ENCODE results near the gene ABCD4. TPM values are rescaled to one million over a fixed set of nuclear protein-coding genes. Genes with fewer than 3 reads are reported as not detected.

ABCD4 gene
- total RNA-seq, 1 donor from 2014 or later = 47.3 TPM

DNA sequence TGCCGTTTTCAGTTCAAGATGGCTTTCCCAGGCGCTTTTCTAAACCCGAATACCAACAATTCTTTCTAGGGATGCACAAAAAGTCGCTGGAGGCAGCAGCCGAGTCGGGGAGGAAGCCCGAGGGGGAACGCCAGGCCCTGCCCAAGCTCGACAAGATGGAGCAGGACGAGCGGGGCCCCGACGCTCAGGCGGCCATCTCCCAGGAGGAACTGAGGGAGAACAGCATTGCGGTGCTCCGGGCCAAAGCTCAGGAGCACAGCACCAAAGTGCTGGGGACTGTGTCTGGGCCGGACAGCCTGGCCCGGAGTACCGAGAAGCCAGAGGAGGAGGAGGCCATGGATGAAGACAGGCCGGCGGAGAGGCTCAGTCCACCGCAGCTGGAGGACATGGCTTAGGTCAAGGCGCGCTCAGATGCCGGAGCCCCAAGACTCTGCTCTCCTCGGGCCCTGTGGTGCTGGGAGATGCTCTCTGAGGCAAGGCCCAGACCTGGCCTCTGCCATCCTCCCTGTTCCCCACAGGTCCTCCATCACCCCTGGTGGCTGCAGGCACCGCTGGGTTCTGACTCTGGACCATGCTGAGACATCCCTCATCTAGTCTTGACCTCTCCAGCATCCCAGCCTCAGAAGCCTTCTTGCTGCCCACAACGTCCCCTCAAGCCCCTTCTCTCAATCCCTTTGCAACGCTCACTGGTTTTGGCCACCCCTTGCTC, 42.1 kb downstream of the ABCD4 start:
- intact Hi-C loops (cut with micrococcal nuclease) = no loop called here

- intact Hi-C loops (cut with micrococcal nuclease) = loop anchor here (5.0 to 10.0 kb wide), 2 partner anchors 42 to 45 kb away; partner anchors contain the start of gene ABCD4
These were observed 43.2 kb downstream of the ABCD4 start for GRCh38 chr14:74259513-74259912.

DNA sequence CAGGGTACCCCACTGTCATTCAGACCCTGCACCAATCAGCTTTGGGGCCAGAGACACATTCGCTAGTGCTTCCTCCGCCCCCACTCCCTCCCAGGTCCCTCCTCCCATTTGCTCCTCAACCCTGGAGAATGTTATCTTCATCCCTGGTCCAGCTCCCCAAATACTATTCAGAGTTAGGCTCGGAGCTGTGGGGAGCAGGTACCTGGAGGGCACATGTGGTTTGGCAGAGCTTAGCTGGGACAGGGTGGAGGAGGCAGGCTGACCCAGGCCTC, 44.0 kb downstream of the ABCD4 start:
- intact Hi-C loops (cut with micrococcal nuclease) = loop anchor here (5.0 to 10.0 kb wide), 2 partner anchors 41 to 46 kb away; partner anchors contain the start of gene ABCD4

DNA sequence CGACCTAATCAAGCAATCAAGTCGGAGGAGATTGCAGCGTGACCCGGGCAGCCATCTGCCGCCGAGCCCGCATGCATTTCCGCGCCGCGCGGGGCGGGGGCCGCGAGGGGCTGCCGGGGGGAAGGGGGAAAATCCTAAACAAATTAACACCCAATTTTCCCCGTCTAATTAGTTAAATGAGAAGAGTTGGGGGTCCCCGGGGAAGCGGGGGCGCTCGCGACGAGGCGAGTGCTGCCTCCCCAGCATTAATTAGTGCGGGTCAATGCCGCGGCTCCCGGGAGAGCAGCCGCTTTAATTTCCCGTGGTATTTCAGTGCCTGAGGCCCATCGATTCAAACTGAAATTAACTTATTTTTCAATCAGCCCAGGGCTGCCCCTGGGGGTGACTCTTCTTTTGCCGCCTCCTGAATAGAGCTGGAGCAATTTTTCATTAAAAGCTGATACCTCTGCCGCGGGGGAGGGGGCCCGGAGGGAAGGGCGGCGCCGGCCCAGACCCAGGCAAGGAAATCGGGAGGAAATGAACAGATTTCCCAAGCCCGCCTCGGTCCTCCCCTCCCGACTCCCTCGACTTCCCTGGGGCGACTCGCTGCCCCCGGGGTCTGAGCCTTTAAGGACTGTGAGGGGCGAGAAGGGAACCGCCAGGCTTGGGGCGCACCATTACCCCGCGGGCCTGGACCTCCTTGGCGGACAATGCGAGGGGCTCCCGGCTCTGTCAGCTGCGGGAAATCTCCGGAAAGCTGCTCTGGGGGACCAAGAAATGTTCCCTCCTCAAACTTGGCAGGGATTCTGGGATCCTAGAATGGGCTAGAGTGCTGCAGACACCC, 44.6 kb downstream of the ABCD4 start:
- intact Hi-C loops (cut with micrococcal nuclease) = loop anchor here (1.0 to 10.0 kb wide), 3 partner anchors 41 to 147 kb away; partner anchors contain the start of gene ABCD4

- intact Hi-C loops (cut with micrococcal nuclease) = loop anchor here (1.0 to 10.0 kb wide), 3 partner anchors 40 to 146 kb away; partner anchors contain the start of gene ABCD4
These were observed 45.4 kb downstream of the ABCD4 start for GRCh38 chr14:74257078-74257940.

- intact Hi-C loops (cut with micrococcal nuclease) = loop anchor here (5.0 to 10.0 kb wide), 2 partner anchors 38 to 50 kb away; partner anchors contain the start of gene ABCD4
These were observed 47.5 kb downstream of the ABCD4 start for GRCh38 chr14:74255281-74255680.

DNA sequence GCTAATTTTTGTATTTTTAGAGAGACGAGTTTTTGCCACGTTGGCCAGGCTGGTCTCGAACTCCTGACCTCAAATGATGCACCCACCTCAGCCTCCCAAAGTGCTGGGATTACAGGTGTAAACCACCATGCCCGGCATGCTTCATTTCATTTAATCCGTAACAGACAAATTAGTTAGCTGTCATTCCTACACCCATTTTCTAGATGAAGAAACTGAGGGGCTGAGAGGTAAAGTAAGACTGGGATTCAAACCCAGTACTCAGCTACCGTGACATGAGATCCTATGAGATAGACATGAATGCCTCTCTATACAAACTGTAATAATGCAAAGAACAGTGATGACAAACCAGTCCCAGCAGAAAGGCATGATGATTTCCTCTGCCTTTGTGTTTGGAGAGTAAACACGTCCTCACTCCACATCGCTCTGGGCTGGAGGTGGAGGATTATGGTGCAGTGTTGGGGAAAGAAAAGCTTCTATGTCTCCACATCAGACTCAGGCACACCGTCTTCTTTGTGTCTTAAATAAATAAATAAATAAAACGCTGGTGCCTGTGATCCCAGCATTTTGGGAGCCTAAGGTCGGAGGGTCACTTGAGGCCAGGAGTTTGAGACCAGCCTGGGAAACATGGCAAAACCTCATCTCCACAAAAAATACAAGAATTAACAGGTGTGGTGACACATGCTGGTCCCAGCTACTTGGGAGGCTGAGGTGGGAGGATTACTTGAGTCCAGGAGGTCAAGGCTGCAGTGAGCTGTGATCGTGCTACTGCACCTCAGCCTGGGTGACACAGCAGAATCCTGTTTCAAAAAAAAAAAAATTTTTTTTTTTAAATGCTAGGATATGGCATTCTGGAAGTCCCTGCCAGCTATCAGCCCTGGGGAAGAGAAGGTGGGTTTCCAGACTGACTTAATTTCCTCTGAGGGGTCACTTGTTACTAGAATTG, 53.0 kb downstream of the ABCD4 start:
- intact Hi-C loops (cut with micrococcal nuclease) = loop anchor here (10.0 kb wide), 1 partner anchor 55 kb away; the partner anchor contains the start of gene ABCD4

DNA sequence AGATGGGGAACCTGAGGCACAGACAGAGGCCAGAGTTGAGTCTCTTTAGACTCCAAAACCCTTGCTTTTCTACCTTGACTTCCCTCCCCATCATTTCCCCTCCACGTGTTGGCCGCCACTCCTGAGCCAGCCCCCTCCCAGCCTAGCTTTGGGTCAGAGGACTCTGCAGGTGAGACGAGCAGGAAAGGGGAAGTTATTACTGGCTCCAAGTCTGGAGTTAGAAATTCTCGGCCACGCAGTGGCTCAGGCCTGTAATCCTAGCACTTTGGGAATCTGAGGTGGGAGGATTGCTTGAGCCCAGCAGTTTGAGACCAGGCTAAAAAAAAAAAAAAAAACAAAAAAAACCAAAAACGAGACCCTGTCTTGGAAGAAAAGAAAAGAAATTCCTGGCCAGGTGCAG, 54.7 kb downstream of the ABCD4 start:
- intact Hi-C loops (cut with micrococcal nuclease) = no loop called here

- intact Hi-C loops (cut with micrococcal nuclease) = no loop called here
These were observed 56.2 kb downstream of the ABCD4 start for GRCh38 chr14:74246542-74246941.

DNA sequence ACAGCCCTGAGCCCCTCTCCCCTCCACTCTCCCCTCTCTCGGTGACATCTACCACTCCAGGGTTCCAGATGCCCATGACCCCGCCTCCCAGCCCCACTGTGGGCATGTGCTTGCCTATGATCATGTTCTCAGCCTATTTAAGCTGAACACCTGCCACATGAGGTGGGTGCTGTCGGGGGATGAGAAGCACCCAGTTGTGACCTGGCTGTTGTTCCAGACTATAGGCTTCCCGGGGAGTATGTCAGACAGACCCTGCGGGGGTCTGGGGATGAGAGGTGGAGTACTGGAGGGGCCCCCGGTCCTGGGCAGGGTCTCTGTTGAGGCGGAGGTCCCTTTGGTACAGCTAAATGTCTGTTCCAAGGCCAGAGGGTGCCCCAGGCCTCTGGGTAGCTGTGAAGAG, 57.4 kb downstream of the ABCD4 start:
- intact Hi-C loops (cut with micrococcal nuclease) = no loop called here

- intact Hi-C loops (cut with micrococcal nuclease) = no loop called here
These were observed 58.6 kb downstream of the ABCD4 start for GRCh38 chr14:74244115-74244514.

- intact Hi-C loops (cut with micrococcal nuclease) = no loop called here
These were observed 59.7 kb downstream of the ABCD4 start for GRCh38 chr14:74243051-74243450.

DNA sequence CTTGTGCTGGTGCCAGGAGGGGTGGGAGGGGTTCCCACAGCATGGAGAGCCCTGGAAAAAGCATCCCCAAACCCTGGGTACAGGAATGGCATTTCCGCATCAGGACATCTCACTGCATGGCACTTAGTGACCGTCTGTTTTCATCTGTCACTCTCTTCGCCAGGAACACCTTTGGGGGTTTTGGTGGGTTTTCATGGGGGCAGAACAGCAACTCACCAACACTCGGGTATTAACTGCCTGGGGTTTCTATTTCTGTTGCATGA, 60.0 kb downstream of the ABCD4 start:
- intact Hi-C loops (cut with micrococcal nuclease) = no loop called here

- intact Hi-C loops (cut with micrococcal nuclease) = no loop called here
These were observed 60.5 kb downstream of the ABCD4 start for GRCh38 chr14:74242021-74242779.

DNA sequence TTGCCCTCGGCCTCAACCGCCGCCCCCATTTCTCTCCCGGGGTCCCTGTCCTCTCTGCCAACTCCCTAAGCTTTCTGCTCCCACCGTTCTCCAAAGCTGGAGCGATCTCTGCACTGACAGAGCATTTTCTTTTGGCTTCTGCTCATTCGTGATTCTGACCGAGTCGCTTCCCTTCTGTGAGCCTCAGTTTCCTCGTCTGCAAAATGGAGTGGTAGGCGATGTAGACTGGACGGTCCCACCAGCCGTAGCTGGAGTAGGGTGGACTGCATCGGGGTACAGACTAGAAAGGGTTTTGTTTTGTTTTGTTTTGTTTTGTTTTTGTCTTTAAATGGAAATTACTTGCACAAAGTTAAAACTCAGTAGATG, 61.1 kb downstream of the ABCD4 start:
- intact Hi-C loops (cut with micrococcal nuclease) = no loop called here

DNA sequence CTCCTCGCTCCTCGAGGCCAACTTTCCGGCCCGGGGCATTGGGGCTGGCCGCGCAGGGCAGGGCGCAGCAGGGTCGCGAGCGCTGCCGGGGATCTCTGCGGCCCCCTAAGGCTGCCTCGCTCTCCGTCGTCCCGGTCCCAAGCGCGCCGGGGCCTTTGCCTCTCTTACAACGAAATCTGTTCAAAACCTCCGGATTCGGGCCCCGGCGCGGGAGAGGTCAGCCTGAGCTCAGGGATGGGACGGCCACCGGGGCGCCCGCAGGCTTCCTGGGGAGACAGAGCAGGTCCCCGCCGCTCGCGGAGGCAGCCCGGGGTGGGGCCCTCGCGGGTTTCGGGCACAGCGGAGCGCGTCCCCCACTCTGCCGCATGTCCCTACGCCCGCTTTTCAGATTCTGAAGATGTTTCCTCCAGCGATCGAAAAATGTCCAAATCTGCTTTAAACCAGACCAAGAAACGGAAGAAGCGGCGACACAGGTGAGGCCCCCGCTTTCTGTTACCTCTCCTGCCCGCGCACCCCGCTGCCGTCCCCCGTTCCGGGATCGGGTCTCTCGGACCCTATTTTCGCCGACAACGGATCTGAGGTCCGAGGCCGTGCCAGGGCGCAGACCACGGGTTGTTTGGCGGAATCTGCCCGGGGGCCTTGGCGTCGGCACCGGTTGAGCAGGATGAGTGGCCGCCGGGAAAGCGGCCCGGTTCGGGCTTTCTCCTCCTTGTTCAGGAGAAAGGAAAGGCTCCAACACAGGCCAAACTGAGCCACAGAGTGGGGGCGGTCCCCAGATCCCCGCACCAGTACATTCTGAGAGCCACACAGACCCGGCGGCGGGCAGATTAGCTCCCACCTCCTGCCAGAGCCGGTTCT, 61.7 kb downstream of the ABCD4 start:
- intact Hi-C loops (cut with micrococcal nuclease) = no loop called here

- intact Hi-C loops (cut with micrococcal nuclease) = no loop called here
These were observed 62.6 kb downstream of the ABCD4 start for GRCh38 chr14:74239848-74240793.

Measured in T-helper 2 cell treated with Interferon-gamma antibody and Interleukin-4, amounts not matched to agents 100 ng/mL and 5 ng/mL, for 36 hours (primary cell).